GM21515 (cell line): Measurements from ENCODE around the gene TNFAIP2.

Experiments
- ATAC-seq: cut with Tn5 transposase; IDR thresholded peaks from one replicate; pipeline ENCODE4 v1.9.1; 2021; ENCODE audit not compliant: unreplicated experiment

The TNFAIP2 gene

GRCh38 chr14:103122947-103123633 is at the start of gene TNFAIP2:
Gene TNFAIP2, plus strand, starts transcription at chr14:103123461. Its CDS starts 2,997 bp downstream, at chr14:103126458.
- no peak for ATAC-seq

GRCh38 chr14:103073876-103074728 is 49.2 kb upstream of the TNFAIP2 start:
- ATAC-seq, result no peak

GRCh38 chr14:103074729-103075367 is 48.4 kb upstream of the TNFAIP2 start:
- ATAC-seq, result no peak

GRCh38 chr14:103078420-103078749 is 44.9 kb upstream of the TNFAIP2 start:
- no peak for ATAC-seq

GRCh38 chr14:103078860-103079587 is 44.2 kb upstream of the TNFAIP2 start:
- no peak for ATAC-seq

- ATAC-seq, result no peak
These were observed 41.3 kb upstream of the TNFAIP2 start for GRCh38 chr14:103081951-103082350.

- no peak for ATAC-seq
These were observed 39.0 kb upstream of the TNFAIP2 start, which contains the start of gene LBHD2 for GRCh38 chr14:103084021-103084919. Gene LBHD2, plus strand, starts transcription at chr14:103084210. Its CDS starts 1,803 bp downstream, at chr14:103086013.

- no peak for ATAC-seq
These were observed 37.9 kb upstream of the TNFAIP2 start for GRCh38 chr14:103085106-103086091.

- no peak for ATAC-seq
These were observed 36.4 kb upstream of the TNFAIP2 start for GRCh38 chr14:103086771-103087342.

GRCh38 chr14:103087343-103087835 is 35.9 kb upstream of the TNFAIP2 start:
- no peak for ATAC-seq

- ATAC-seq, result no peak
These were observed 34.3 kb upstream of the TNFAIP2 start for GRCh38 chr14:103088921-103089320.

- no peak for ATAC-seq
These were observed 33.6 kb upstream of the TNFAIP2 start for GRCh38 chr14:103089386-103090335.

- no peak for ATAC-seq
These were observed 32.7 kb upstream of the TNFAIP2 start for GRCh38 chr14:103090481-103091020.

- ATAC-seq, result peak; percentile 60
These were observed 32.0 kb upstream of the TNFAIP2 start for GRCh38 chr14:103091041-103091882.

GRCh38 chr14:103091883-103092222 is 31.4 kb upstream of the TNFAIP2 start:
- no peak for ATAC-seq

- no peak for ATAC-seq
These were observed 29.3 kb upstream of the TNFAIP2 start for GRCh38 chr14:103093856-103094405.
